ENCODE data around the gene C2orf72. TPM values are rescaled to one million over a fixed set of nuclear protein-coding genes. Genes with fewer than 3 reads are reported as not detected.

Gene C2orf72
- total and polyA plus RNA-seq, 2 of the 13 experiments (the other 11 are each of a cell fraction or from before 2014, with no cell fraction given): 147 to 203 TPM

GRCh38 chr2:231050018-231050901 is 12.9 kb downstream of the C2orf72 start (continued):
- TF ChIP-seq BHLHE40 (IDR thresholded peaks at IDR 0.05; ENCODE audit: low read length) (no peak; the same call in 1 of the 2 replicates), RFX1 (IDR thresholded peaks at IDR 0.05) (no peak), ZFP62 (CRISPR knock-in tag; IDR thresholded peaks at IDR 0.05) (0 out of 2 replicates have a peak, but pooled peaks have one; percentile 52), ZNF883 (CRISPR knock-in tag; IDR thresholded peaks at IDR 0.05; ENCODE audit: not compliant biosample characterization) (no peak), ZNF850 (CRISPR knock-in tag; conservative IDR thresholded peaks at IDR 0.05) (no peak), ZNF558 (CRISPR knock-in tag; IDR thresholded peaks at IDR 0.05; ENCODE audit: borderline replicate concordance) (peak; percentile 22), PHF5A (CRISPR knock-in tag; IDR thresholded peaks at IDR 0.05; ENCODE audit: low read depth, unreplicated experiment) (peak; percentile 97), ZNF296 (CRISPR knock-in tag; conservative IDR thresholded peaks at IDR 0.05) (no peak; the same call in 1 of the 2 replicates), SPEN (CRISPR knock-in tag; IDR thresholded peaks at IDR 0.05; ENCODE audit: low read depth) (peak; percentile 91; the same call in 1 of the 2 replicates), STAT6 (CRISPR knock-in tag; IDR thresholded peaks at IDR 0.05; ENCODE audit: borderline replicate concordance) (peak; percentile 100), HOXA3 (CRISPR knock-in tag; IDR thresholded peaks at IDR 0.05) (peak; percentile 96), TMF1 (CRISPR knock-in tag; IDR thresholded peaks at IDR 0.05; ENCODE audit: low read depth) (no peak; the same call in none of the 2 replicates), TAF1 (CRISPR knock-in tag; IDR thresholded peaks at IDR 0.05) (peak; percentile 83), FOSL1 (CRISPR knock-in tag; IDR thresholded peaks at IDR 0.05; ENCODE audit: borderline replicate concordance) (peak; percentile 65; the same call in 1 of the 2 replicates), PRDM4 (CRISPR knock-in tag; IDR thresholded peaks at IDR 0.05; ENCODE audit: borderline replicate concordance) (no peak), ZSCAN9 (CRISPR knock-in tag; IDR thresholded peaks at IDR 0.05; ENCODE audit: borderline replicate concordance) (peak; percentile 99), ZNF44 (CRISPR knock-in tag; IDR thresholded peaks at IDR 0.05) (no peak), CCAR2 (optimal IDR thresholded peaks at IDR 0.05; ENCODE audit: low read depth, low read length) (peak; percentile 27), CEBPG (CRISPR knock-in tag; IDR thresholded peaks at IDR 0.05) (peak; percentile 96), RBFOX2 (IDR thresholded peaks at IDR 0.05; ENCODE audit: low read depth, low read length) (peak; percentile 77)
- TF ChIP-seq, protein P1, sequence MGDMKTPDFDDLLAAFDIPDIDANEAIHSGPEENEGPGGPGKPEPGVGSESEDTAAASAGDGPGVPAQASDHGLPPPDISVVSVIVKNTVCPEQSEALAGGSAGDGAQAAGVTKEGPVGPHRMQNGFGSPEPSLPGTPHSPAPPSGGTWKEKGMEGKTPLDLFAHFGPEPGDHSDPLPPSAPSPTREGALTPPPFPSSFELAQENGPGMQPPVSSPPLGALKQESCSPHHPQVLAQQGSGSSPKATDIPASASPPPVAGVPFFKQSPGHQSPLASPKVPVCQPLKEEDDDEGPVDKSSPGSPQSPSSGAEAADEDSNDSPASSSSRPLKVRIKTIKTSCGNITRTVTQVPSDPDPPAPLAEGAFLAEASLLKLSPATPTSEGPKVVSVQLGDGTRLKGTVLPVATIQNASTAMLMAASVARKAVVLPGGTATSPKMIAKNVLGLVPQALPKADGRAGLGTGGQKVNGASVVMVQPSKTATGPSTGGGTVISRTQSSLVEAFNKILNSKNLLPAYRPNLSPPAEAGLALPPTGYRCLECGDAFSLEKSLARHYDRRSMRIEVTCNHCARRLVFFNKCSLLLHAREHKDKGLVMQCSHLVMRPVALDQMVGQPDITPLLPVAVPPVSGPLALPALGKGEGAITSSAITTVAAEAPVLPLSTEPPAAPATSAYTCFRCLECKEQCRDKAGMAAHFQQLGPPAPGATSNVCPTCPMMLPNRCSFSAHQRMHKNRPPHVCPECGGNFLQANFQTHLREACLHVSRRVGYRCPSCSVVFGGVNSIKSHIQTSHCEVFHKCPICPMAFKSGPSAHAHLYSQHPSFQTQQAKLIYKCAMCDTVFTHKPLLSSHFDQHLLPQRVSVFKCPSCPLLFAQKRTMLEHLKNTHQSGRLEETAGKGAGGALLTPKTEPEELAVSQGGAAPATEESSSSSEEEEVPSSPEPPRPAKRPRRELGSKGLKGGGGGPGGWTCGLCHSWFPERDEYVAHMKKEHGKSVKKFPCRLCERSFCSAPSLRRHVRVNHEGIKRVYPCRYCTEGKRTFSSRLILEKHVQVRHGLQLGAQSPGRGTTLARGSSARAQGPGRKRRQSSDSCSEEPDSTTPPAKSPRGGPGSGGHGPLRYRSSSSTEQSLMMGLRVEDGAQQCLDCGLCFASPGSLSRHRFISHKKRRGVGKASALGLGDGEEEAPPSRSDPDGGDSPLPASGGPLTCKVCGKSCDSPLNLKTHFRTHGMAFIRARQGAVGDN (CRISPR knock-in tag; IDR thresholded peaks at IDR 0.05): peak; percentile 86

All from HepG2 (cell line).